Left forelimb (tissue), 1 donor: ENCODE data around the gene HPS1.

Source experiments
- DNase-seq: peaks from one replicate; pipeline ENCODE4 v3.0.0-alpha.2; 2018; ENCODE audit warnings: low spot score

HPS1 gene

DNA sequence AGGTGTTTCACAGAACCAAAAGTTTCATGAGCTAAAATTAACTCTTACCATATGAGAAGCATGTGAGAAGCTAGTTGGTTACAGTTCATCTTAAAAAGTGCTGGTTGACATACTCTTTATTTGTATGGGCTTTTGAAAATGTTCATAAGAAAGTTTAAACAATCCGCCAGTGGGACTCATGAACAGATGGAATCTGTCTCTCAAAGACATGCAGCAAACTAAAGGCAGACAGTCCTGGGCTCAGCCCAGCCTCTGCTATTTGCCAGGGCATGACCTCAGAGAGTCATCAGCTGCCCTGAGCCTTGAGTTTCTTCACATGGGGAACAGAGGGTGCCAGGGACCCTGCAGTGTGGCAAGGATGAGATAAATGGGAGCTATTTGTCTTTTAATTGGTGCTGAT lies 35.0 kb downstream of the HPS1 start:
- DNase-seq, result no peak

DNA sequence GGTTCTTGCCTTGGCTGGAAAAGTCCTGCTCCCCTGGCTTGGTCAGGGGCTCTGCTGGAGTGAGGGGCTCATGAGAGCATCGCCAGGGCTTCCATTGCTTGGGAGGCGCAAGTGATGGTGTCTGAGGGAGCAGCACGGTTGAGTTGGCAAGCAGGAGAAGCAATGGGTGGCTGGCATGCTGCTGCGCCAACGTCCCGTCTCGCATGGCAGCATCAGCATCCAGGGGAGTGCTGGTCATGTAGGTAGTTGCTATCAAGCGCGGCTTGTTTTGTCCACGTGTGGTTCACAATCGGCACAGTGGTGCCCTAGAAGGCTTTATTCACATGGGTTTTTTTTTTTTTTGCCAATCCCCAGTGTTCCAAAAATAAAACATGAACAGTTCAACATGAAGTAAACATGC lies 35.6 kb downstream of the HPS1 start:
- DNase-seq, result no peak

DNA sequence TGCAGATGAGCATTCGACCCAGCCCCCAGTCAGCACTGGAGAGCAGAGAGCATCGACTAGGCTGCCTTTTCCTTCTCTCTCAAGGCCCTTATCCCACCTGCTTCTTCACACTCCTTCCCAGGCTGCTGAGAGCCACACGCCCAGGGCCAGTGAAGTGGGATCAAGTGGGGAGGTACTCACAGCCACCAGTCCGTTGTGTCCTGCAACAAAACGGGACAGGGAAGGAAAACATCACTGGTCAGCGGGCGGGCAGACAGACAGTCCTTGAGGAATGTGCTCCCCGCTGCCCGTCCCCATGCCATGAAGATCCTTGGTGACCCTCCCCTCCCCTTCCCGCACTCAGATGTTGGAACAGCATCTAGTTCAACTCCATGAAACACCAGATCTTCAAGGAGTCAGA lies 36.0 kb downstream of the HPS1 start:
- no peak for DNase-seq

DNA sequence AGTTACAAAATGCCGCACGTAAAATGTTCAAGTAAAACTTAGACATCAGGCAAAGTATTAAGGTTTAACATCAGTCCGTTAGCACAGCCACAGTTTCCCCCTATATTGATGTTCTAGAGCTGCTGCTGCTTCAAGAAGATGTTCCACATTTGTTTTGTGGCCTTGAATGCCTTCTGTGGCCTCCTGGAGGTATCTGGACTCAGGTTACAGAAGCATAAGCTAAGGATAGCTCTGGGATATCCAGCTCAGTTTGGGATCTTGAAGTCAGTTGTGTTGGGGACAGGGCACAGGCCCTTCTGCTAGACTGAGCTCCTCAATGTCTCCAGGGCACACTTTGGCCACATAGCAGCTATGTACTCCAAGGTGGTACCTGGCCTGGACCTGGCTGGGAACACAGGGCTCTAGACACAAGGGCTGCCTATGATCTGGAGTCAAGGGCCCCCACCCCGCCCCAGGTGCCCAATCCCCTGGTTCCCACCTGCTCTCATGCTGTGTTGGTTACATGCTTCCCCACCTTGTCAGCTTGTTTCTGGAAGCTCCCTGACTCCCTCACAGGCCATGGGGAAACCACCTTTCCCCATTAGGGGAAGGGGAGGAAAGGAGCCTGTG lies 36.5 kb downstream of the HPS1 start:
- no peak for DNase-seq

DNA sequence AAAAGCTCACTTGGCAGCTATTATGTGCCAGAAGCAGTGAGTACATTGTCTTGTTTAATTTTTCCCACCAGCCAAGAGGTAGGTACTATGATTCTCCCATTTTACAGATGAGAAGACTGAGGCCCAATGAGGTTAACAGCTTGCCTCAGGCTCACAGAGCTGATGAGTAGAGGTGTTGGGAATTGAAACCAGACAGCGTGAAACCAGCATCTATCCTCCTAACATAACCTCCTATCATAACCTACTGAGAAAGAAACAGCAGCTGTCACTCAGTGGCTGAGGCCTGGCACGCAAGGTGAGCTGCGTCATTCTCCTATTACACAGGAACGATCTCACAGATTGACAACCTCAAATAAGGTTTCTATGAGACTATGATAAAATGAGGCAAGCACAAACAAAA lies 37.9 kb downstream of the HPS1 start:
- DNase-seq, result no peak

DNA sequence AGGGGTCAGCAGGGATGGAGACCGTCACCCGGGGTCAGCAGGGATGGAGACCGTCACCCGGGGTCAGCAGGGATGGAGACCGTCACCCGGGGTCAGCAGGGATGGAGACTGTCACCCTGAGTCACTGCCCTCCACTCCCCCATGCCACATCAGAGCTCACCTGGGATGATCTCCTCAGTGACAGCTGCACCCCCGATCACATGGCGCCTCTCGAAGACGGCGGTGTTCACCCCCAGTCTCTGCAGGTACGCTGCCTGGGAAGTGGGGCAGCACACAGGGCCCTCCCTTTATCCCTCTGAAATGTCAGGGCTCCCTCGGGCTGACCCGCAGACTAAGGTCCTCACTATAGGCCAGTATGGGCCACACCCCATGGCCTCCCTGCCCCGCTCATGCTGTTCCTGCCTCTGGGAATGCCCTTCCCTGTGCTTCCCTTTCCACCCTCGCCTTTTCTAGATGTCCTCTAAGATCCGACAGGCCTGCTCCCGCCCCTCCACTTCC lies 38.9 kb downstream of the HPS1 start:
- DNase-seq, result no peak

DNA sequence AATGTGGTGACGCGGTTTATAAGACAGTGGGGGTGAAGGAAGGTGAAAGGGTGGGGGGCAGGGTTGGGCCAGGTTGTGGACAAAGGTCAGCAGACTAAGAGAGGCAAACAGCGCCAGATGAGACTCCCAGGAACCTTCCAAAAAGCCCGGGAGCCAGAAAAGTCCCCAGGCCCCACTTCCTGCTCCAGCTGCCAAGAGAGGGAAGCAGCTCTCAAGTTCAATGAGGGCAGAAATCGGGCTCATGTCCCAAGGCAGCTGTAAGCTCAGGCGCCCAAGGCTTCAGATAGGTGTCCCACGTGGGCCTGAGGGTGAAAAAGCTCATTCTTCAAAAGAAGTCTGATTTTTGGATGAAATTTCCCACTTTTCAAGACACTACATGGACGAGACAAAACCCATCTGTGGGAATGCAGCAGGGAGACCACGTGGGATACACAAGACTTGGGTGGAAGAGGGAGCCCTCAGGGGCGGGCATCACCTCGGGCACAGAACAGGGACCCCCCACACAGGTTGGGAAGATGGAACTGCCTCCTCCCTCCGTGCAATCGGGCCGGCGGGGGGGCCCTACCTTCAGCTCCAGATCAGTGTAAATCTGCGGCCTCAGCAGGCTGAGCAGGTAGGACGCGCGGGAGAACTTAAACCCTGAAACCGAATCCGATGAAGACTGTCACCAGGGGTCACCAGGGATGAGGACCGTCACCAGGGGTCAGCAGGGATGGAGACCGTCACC lies 39.6 kb downstream of the HPS1 start:
- no peak for DNase-seq

DNA sequence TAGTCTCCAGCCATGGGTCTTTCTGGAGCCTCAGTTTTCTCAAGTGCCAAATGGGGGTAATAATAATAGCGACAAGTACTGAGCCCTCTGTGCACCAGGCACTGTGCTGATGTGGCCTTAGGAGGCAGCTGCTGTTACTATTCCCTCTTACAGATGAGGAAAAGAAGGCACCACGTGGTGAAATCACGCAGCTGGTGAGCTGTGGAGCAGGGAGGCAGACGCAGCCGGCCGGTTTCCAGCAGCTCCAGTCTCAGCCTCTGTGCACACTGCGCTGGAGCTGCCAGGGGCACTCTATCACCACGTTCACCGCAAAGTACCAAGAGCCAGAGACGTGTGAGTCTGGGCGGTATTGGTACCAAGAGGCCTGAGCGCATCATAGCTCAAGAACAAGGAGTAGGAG lies 41.3 kb downstream of the HPS1 start:
- no peak for DNase-seq

DNA sequence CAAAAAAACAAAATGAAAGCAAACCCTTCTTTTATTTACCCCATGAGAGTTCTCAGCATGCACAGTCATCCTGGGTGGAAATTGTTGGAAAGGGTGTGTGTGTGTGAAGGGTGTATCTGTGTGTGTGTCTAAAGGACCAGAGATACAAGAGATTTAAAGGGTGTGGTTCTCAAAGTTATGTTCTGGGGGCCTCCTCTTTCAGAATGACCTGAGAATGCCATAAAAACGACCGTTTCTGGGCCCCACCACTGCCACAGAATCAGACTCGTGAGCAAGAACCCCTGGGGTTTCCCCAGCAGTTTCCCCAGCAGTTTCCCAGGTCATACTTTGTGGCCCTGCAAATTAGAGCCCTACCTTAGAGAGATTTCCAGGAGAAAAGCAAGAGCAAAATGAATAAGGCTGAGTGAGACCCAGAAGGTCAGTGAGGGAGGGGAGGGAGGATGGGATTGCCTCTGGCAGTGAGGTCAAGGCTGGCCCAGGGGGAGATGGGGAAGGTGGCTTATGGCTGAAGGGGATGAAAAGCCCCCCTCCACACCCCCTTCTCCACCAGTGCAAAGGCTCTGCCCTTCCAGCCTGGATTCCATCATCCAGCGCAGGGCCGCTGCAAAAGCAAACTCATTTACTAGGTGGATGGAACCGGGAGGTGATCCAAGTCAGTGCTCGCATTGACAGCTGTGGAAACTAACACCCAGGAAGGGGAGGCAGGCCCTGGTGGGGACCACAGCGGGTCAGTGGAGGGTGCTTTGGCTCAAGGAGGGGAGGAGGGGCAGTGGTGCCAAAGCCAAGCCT lies 42.0 kb downstream of the HPS1 start:
- DNase-seq, result no peak

DNA sequence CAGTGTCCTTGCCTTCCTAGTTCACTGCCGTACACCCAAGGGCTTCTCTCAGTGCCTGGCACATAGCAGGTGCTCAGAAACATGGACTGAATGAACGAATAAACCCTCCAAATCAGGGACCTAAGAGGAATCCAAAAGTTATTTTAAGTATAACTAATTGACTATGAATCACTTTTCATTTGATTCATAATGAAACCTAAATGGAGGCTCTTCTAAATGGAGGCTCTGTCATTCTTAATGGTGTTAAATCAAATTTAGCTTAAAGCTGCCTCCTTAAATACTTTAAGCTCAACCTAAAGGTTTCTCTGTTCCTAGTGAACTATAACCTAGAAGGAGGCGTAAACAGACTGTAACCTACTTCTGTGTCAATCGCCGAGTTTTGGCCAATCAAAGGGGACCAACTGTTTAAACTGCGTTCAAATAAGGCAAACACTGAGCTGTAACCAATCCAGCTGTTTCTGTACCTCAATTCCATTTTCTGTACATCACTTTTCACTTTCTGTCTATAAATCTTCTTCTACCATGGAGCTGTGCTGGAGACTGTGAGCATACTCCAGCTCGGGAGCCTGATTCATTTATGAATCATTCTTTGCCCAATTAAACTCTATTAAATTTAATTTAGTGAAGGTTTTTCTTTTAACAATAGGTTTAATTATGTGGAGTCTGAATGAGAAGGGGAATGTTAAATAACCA lies 42.8 kb downstream of the HPS1 start:
- DNase-seq, result no peak

DNA sequence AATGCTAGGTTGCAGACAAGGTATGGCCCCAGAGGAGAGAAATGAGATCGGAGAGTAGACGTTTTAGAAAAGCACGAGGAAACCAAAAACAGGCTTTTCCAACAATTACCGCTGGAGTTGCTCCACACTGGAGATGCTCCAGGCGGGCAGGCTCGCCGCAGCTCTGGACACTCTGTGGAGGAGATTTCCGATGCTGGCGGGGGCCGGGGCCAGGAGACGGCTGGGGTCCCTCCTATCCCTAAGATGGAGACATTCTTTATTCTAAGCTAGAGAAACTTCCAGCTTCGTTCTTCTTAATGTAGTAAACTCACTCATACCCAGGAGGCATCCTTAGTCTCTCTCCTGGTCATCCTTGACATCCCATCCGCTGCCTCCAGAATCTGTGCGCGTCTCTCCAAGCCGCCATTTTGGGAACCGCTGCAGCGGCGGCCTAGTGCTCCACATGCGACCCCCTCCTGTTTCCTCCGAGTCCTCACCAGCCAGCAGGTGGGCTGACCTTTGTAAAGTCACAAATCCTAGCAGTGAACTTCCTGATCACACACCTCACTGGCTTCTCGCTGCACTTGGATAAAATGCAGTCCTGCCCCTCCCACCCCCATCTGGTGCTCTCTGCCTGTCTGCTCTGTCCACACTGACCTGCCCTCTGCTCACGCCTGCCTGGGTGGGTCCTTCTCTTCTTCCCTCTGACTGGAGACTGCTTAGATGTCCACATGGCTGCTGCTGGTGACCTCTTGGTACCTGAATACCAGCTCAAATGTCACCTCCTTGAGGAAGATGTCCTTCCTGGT lies 43.6 kb downstream of the HPS1 start:
- no peak for DNase-seq

DNA sequence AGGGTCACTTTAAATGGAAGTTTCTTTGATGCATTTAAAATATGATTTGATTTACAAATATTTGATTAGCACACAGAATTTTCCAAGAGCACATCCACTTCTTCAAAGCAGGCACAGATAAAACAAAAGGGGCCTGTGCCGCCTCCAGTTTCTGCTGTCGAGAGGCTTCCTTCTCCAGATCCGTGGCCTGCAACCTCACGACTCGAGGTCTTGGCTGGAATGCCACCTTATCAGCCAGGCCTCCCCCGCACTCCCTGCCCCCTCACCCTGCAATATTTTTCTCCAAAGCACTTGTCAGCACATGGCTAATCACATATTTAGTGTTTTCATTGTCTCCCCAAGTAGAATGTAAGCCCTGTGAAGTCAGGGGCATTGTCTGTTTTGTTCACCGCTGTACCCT lies 44.3 kb downstream of the HPS1 start:
- DNase-seq, result no peak

DNA sequence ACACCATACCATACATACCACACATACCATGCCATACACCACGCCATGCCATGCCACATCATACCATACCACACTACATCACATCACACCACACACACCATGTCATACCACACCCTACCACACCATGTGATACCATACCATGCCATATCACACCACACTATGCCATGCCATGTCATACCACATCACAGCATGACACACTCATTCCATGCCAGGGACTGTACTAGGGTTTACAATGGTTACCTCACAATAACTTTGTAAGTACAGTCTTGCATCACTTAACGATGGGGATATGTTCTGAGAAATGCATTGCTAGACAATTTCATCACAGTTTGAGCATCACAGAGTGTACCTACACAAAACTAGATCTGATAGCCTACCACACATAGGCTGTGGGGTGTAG lies 46.3 kb downstream of the HPS1 start:
- DNase-seq, result no peak

DNA sequence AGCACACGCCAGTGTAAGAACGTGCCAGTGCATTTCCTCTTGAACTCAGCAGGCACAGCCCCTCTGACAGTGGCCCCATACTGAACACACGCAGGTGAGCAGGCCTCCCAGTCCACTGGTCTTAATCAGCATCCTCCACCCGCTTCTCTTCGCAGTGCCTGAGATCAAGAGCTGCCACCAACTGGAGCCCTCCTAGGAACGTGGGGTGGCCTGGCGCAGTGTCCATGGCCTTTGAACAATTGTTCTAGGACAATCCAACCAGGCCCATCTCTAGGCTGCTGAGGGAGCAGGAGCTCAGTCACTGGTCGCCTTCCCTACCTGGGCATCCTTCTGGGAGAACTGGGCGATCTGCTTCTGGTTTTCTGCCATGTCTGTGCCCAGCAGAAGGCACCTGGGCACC lies 47.0 kb downstream of the HPS1 start:
- DNase-seq, result no peak

DNA sequence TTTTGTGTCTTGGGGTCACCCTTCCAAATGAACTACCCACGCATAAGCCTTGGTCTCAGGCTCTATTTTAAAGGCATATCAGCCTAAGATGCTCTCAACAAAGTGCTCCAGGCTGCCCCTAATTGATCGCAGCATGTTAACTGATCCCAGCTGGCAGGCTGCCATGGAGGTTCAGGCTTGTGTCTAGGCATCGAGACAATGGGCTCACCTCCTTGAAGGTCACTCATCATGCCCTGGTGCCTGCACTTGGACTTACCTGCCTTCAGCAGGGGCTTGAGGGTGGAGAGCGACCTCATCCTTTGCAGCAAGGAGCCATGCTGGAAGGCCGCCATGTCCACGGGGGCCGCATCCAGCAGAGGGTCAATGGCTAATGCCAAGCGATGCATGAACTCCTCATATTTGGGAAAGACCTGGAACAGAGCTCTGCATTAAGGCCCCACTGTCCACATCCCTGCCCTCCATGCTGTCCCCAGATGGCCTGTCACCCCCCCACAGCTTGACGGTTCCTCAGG lies 49.6 kb downstream of the HPS1 start:
- no peak for DNase-seq

DNA sequence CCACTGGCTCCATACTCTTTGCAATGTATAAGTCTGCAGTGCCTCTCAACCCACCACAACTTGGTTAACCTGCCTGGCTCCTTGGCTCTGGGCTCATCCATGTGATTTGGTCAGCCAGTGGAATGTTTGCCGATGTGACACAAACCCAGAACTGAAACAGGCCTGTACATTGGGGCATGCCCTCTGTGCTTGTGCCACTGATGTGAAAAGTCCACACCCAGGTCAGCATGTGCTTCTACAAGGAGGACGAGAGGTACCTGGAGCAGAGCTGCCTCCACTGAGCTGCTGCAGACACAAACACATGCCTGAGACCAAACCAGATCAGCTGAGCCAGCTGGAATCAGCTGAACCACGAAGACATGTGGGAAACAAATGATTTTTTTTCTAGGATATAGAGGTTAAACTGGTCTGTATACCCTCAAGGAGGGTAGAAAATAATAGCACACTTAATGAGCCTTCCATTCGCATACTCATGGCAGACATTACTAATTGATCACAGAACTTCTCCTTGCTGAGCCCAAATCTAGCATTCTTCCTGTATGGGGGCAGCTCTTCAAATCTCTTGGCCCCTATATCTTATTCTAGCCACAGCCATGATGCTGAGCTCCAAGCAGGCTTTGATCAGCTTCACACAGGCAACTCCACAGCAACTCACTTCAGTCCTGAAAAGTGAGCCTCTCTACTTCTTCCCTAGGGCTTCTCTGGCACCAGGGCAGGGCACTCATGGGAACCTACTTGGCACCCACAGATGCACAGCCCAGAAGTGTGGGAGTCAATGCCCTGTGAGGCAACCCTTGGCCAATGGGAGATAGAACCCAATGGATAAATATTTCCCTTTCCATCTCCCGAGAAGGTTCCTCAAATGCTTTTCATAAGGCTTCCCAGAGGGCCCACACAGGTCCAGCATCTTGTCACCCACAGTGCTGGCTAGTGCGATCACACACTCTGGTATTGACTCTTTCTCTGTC lies 50.4 kb downstream of the HPS1 start:
- DNase-seq, result no peak

DNA sequence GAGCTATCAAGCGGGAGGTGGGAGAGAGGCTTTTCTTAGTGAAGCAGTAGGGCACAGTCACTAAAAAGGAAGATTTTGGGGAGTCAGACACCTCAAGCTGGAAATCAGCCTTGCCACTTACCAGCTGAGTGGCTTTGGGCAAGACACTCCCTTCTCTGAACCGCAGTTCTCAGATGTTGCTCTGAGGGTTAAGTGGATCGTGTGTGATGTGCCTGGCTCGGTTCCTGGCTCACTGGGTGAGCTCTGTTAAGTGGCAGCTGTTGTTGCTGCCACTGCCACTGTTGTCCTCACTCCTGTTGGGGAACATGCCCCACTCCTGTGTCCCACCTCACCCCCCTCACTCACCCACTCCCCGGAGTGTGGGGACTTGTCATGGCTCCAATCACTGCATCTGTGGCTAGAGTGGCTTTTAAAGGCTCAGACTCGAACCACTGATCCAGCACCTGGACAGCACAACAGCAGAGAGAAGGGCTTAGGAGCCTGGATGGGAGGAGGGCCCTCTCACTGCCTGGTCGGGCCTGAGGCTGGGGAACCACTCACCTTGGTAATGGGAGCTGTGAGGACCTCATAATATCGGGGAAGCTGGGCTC lies 51.8 kb downstream of the HPS1 start:
- DNase-seq, result no peak

DNA sequence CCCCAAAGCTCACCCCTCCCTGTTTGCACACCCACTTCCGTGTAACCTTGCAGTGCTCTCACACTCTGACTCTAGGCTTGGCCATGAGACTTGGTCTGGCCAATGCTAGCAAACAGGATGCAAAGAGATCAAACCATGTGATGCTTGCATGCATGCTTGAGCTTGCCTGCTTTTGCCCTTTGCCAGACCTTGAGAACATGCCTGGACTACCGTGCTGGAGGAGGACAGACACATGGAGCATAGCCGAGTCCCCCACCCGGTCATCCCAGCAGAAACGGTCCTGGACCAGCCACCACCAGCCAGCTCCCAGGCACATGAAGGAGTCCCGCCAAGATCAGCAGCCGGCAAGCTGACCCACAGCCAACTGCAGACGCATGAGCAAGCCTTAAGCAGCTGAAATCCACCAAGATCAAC lies 55.1 kb downstream of the HPS1 start:
- no peak for DNase-seq

DNA sequence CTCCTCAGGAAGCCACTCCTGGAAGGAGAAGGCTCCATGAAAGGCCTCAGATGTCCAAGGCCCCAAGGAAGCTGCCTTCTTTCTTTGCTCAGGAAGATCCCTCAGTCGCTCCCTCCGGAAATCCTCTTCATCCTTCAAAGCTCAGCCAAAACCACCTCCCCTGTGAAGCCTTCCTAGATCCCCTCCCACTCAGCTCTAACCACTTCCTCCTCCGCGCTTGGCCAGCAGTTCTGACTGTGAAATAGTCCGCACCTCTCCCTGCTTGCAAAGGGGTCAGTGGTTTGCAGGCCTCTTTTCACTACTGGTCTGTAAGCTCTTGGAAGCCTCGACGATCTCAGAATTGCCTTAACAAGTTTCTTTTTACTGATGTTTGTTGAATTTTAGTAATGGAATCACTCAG lies 55.7 kb downstream of the HPS1 start:
- DNase-seq, result no peak

DNA sequence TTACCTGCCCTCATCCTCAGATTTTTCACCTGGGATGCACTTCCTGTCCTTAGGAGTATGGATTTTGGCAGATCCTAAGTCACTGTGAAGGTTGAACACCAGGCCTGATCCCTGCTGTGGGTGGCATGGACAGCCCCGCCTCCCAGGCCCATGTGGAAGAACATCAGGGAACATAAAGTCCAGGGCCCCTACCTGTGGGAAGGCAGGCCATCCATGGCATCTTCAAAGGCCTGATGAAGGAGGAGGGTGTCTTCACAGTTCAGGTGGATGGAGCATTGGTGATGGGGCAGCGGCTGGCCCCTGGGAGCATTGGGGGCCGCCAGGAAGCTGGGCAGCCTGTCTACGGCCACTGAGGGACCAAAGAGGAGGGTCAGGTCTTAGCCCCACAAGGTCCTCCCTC lies 56.3 kb downstream of the HPS1 start:
- no peak for DNase-seq
